Measurements from ENCODE around the gene KCNIP1.

- TF ChIP-seq CTCF (IDR thresholded peaks at IDR 0.05; ENCODE audit: poor library complexity, severe bottlenecking) = no peak
- TF ChIP-seq EZH2 (IDR thresholded peaks at IDR 0.05; ENCODE audit: borderline replicate concordance, insufficient read depth, low read length, poor library complexity, severe bottlenecking) = no peak
- TF ChIP-seq SMC3 (conservative IDR thresholded peaks at IDR 0.05; ENCODE audit: poor library complexity) = no peak
- no peak for TF ChIP-seq REST (IDR thresholded peaks at IDR 0.05; ENCODE audit: borderline replicate concordance)
- no peak for TF ChIP-seq POLR2AphosphoS5 (IDR thresholded peaks at IDR 0.05)
- TF ChIP-seq MXI1 (conservative IDR thresholded peaks at IDR 0.05; ENCODE audit: poor library complexity, severe bottlenecking) = no peak
- TF ChIP-seq EP300 (conservative IDR thresholded peaks at IDR 0.05; ENCODE audit: poor library complexity, severe bottlenecking) = no peak
- TF ChIP-seq RAD21 (conservative IDR thresholded peaks at IDR 0.05) = no peak
- no peak for TF ChIP-seq TAF1 (IDR thresholded peaks at IDR 0.05; ENCODE audit: low read depth)
Observed at GRCh38 chr5:170520372-170520771, 16.6 kb downstream of the KCNIP1 start.
